Liver (tissue), 9 donors: ENCODE data around the gene MYB. TPM values are rescaled to one million over a fixed set of nuclear protein-coding genes. Genes with fewer than 3 reads are reported as not detected.

Experiments
- DNase-seq: peaks from one replicate; pipeline ENCODE4 v3.0.0-alpha.2; 2017; ENCODE audit warnings: low spot score
- H3K27ac ChIP-seq, 2 donors: one replicate each; pipeline ENCODE4 v1.7.0; 2013; ENCODE audit warnings: inconsistent platforms in 2 of 2, low read length in 2 of 2, control low read depth in 1 of 2, low read depth in 1 of 2, mild to moderate bottlenecking in 1 of 2
- H3K27me3 ChIP-seq, 4 donors: one replicate each; pipeline versions ENCODE4 v1.6.1 to v1.7.0; 2013; ENCODE audit warnings: low read length in 3 of 4, inconsistent platforms in 1 of 4, mild to moderate bottlenecking in 1 of 4, moderate library complexity in 1 of 4; ENCODE audit not compliant: control insufficient read depth in 4 of 4, insufficient read depth in 4 of 4
- H3K36me3 ChIP-seq, 4 donors: one replicate each; pipeline versions ENCODE4 v1.6.1 to v1.7.0; 2013; ENCODE audit warnings: low read length in 3 of 4, mild to moderate bottlenecking in 3 of 4, low read depth in 1 of 4, moderate library complexity in 1 of 4; ENCODE audit not compliant: control insufficient read depth in 4 of 4, insufficient read depth in 3 of 4
- H3K4me1 ChIP-seq, 4 donors: one replicate each; pipeline versions ENCODE4 v1.6.1 to v1.7.0; 2013; ENCODE audit warnings: low read length in 3 of 4, mild to moderate bottlenecking in 3 of 4, moderate library complexity in 1 of 4; ENCODE audit not compliant: control insufficient read depth in 4 of 4, insufficient read depth in 4 of 4
- H3K4me3 ChIP-seq, 3 donors: one replicate each; pipeline versions ENCODE4 v1.6.1 to v1.7.0; 2013; ENCODE audit warnings: low read length in 3 of 3, control low read depth in 1 of 3, low read depth in 1 of 3, mild to moderate bottlenecking in 1 of 3
- H3K9ac ChIP-seq, 2 donors: one replicate each; pipeline ENCODE4 v1.7.0; 2013; ENCODE audit warnings: low read length in 2 of 2, mild to moderate bottlenecking in 2 of 2, moderate library complexity in 2 of 2, control low read depth in 1 of 2, low read depth in 1 of 2
- H3K9me3 ChIP-seq, 4 donors: one replicate each; pipeline versions ENCODE4 v1.6.1 to v1.7.0; 2013; ENCODE audit warnings: low read length in 3 of 4; ENCODE audit not compliant: control insufficient read depth in 4 of 4
- FOXA1 ChIP-seq: IDR thresholded peaks from 2 replicates; pipeline ENCODE4 v1.6.1; 2016; ENCODE audit warnings: antibody characterized with exemption
- GABPA ChIP-seq, 2 donors: IDR thresholded peaks in 1 of 2; conservative IDR thresholded peaks in 1 of 2; 2 replicates each; pipeline ENCODE4 v1.6.1; 2016; ENCODE audit warnings: antibody characterized with exemption in 2 of 2, mild to moderate bottlenecking in 1 of 2, moderate library complexity in 1 of 2
- HNF4A ChIP-seq, 2 donors: conservative IDR thresholded peaks; 2 replicates each; pipeline ENCODE4 v1.6.1; 2016; ENCODE audit warnings: antibody characterized with exemption in 2 of 2, mild to moderate bottlenecking in 2 of 2
- HNF4G ChIP-seq: IDR thresholded peaks from 2 replicates; pipeline ENCODE4 v1.6.1; 2016; ENCODE audit warnings: antibody characterized with exemption
- JUND ChIP-seq, 2 donors: IDR thresholded peaks; 2 replicates each; pipeline ENCODE4 v1.6.1; 2016; ENCODE audit warnings: antibody characterized with exemption in 2 of 2
- NR2F2 ChIP-seq: IDR thresholded peaks from 2 replicates; pipeline ENCODE4 v1.6.1; 2016; ENCODE audit warnings: antibody characterized with exemption
- RAD21 ChIP-seq, 2 donors: IDR thresholded peaks; 2 replicates each; pipeline ENCODE4 v1.6.1; 2016; ENCODE audit warnings: antibody characterized with exemption in 2 of 2, mild to moderate bottlenecking in 2 of 2
- SP1 ChIP-seq: IDR thresholded peaks from 2 replicates; pipeline ENCODE4 v1.6.1; 2018; ENCODE audit warnings: antibody characterized with exemption, mild to moderate bottlenecking
- TAF1 ChIP-seq: conservative IDR thresholded peaks from 2 replicates; pipeline ENCODE4 v1.6.1; 2016; ENCODE audit warnings: antibody characterized with exemption, mild to moderate bottlenecking
- YY1 ChIP-seq: IDR thresholded peaks from 2 replicates; pipeline ENCODE4 v1.6.1; 2016; ENCODE audit warnings: antibody characterized with exemption, mild to moderate bottlenecking
- WGBS: extraction: QIAGEN DNeasy Blood & Tissue Kit; methylation state at CpG from one replicate; pipeline ENCODE4 v1.1.7; 2013; 5-methylcytosine and 5-hydroxymethylcytosine counted together
- polyA plus RNA-seq, 2 donors: library from polyadenylated mRNA; stranded (reverse) in 1 of 2; unstranded in 1 of 2; fragments of 200-250 nt in 1 of 2; fragments of >200 nt in 1 of 2; fragmentation: Nextera tagmentation in 1 of 2; extraction: Ambion mirVana in 1 of 2; gene quantifications; one replicate each; pipeline versions ENCODE4 v1.2.1 to v1.2.3, GENCODE V29; 2013 to 2015
- total RNA-seq, 2 donors: library from RNA; depleted of rRNA; stranded (reverse); fragments of >200 nt; gene quantifications; one replicate each; pipeline ENCODE4 v1.2.3, GENCODE V29; 2014
- TF ChIP-seq, protein P1 (sequence below): IDR thresholded peaks from 2 replicates; pipeline ENCODE4 v1.6.1; 2016; ENCODE audit warnings: antibody characterized with exemption
- TF ChIP-seq, protein P2 (sequence below): fragments of 150-350 bp; IDR thresholded peaks from 2 replicates; pipeline ENCODE4 v1.5.1; 2017; ENCODE audit warnings: improper control_type of control experiment, low read depth, low read length; ENCODE audit not compliant: missing input control
- TF ChIP-seq, protein P3 (sequence below): IDR thresholded peaks from 2 replicates; pipeline ENCODE4 v1.6.1; 2016; ENCODE audit warnings: antibody characterized with exemption
- TF ChIP-seq, protein P4 (sequence below): IDR thresholded peaks from 2 replicates; pipeline ENCODE4 v1.6.1; 2016; ENCODE audit warnings: antibody characterized with exemption
- donor health status: healthy.
- donor health status: healthy.
- donor health status: healthy.
- donor health status: healthy.
- donor health status: healthy.

The MYB gene
- total and polyA plus RNA-seq, 4 donors: 0.08 to 19.8 (median 0.11) TPM

DNA sequence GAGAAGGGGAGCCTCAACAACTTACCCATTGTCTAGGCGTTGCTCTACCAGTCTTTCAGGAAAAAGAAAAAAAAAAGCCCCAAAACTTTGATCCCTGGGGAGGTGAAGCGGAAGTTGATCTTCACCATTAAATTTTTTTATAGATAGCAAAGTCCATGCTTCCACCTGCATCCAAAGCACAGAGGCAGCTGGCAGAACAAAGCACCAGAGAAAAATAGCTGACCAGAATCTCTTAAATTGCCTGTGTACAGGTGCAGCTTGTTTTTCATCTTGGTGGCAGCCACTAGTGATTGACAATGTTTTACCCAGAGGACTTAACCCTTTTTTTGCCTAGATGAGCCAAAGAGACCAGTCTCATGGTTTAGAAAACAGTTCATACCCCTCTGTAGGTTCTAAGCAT is 86.0 kb downstream of the MYB start:
- H3K36me3 ChIP-seq: no peaks in the 10 kb centered on the region
- H3K27me3 ChIP-seq: no peaks in the 10 kb centered on the region
- no peak for DNase-seq
- H3K9me3 ChIP-seq: no peaks in the 10 kb centered on the region
- peaks cover 0 to 7% (median 0%) of the 10 kb centered on the region in 4 donors for H3K4me1 ChIP-seq
- H3K4me3 ChIP-seq: no peak overlapping the region
- H3K27ac ChIP-seq: no peak overlapping the region
- TF ChIP-seq SP1 (no peak), NR2F2 (no peak), FOXA1 (no peak), TAF1 (no peak), JUND (IDR thresholded peaks at IDR 0.05) (no peak), GABPA (IDR thresholded peaks at IDR 0.05 in 1 of 2, conservative IDR thresholded peaks at IDR 0.05 in 1 of 2) (no peak)
- TF ChIP-seq, protein P1, sequence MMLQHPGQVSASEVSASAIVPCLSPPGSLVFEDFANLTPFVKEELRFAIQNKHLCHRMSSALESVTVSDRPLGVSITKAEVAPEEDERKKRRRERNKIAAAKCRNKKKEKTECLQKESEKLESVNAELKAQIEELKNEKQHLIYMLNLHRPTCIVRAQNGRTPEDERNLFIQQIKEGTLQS: no peak
- TF ChIP-seq, protein P2, sequence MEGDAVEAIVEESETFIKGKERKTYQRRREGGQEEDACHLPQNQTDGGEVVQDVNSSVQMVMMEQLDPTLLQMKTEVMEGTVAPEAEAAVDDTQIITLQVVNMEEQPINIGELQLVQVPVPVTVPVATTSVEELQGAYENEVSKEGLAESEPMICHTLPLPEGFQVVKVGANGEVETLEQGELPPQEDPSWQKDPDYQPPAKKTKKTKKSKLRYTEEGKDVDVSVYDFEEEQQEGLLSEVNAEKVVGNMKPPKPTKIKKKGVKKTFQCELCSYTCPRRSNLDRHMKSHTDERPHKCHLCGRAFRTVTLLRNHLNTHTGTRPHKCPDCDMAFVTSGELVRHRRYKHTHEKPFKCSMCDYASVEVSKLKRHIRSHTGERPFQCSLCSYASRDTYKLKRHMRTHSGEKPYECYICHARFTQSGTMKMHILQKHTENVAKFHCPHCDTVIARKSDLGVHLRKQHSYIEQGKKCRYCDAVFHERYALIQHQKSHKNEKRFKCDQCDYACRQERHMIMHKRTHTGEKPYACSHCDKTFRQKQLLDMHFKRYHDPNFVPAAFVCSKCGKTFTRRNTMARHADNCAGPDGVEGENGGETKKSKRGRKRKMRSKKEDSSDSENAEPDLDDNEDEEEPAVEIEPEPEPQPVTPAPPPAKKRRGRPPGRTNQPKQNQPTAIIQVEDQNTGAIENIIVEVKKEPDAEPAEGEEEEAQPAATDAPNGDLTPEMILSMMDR: no peak
- 81% methylated on average over 2 of the region's 2 CpGs for WGBS
- no peak overlapping the region for H3K9ac ChIP-seq

DNA sequence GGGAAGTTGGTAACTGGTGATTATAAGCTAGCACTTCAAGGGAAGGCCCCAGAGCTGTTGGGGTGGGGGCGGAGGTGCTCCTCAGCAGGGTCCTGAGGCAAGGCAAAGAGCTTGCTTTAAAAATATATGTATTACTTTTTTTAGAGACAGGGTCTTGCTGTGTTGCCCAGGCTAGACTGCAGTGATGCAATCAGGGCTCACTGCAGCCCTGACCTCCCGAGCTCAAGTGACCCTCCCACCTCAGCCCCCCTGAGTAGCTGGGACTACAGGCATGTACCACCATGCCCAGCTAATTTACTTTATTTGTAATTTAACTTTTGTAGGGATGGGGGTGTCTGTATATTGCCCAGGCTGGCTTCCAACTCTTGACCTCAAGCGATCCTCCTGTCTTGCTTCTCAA is 87.2 kb downstream of the MYB start:
- 86% methylated on average over 3 of the region's 3 CpGs for WGBS

More for the DNA sequence above, 87.2 kb downstream of the MYB start:
- Histone ChIP-seq H3K4me3 (no peak overlapping the region), H3K36me3 (no peaks in the 10 kb centered on the region), H3K9me3 (no peaks in the 10 kb centered on the region), H3K27ac (no peak overlapping the region), H3K4me1 (peaks cover 0 to 7% (median 0%) of the 10 kb centered on the region in 4 donors), H3K27me3 (no peaks in the 10 kb centered on the region), H3K9ac (no peak overlapping the region)
- no peak for DNase-seq
- TF ChIP-seq HNF4A (conservative IDR thresholded peaks at IDR 0.05) (no peak), FOXA1 (no peak), RAD21 (IDR thresholded peaks at IDR 0.05) (no peak), HNF4G (no peak), YY1 (no peak)
- TF ChIP-seq, protein P1: no peak
- TF ChIP-seq, protein P3, sequence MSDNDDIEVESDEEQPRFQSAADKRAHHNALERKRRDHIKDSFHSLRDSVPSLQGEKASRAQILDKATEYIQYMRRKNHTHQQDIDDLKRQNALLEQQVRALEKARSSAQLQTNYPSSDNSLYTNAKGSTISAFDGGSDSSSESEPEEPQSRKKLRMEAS: no peak
- TF ChIP-seq, protein P4, sequence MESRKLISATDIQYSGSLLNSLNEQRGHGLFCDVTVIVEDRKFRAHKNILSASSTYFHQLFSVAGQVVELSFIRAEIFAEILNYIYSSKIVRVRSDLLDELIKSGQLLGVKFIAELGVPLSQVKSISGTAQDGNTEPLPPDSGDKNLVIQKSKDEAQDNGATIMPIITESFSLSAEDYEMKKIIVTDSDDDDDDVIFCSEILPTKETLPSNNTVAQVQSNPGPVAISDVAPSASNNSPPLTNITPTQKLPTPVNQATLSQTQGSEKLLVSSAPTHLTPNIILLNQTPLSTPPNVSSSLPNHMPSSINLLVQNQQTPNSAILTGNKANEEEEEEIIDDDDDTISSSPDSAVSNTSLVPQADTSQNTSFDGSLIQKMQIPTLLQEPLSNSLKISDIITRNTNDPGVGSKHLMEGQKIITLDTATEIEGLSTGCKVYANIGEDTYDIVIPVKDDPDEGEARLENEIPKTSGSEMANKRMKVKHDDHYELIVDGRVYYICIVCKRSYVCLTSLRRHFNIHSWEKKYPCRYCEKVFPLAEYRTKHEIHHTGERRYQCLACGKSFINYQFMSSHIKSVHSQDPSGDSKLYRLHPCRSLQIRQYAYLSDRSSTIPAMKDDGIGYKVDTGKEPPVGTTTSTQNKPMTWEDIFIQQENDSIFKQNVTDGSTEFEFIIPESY: no peak
- TF ChIP-seq, protein P2: no peak
